ENCODE measurements around the gene SLCO4C1. TPM values are rescaled to one million over a fixed set of nuclear protein-coding genes. Genes with fewer than 3 reads are reported as not detected.

The SLCO4C1 gene
- total and polyA plus RNA-seq, 2 of the 4 experiments (the other 2 are of a cell fraction), result not detected

GRCh38 chr5:102294886-102295395 is 1.1 kb downstream of the SLCO4C1 start:
- Histone ChIP-seq H3K79me1 (ENCODE audit: low read depth in 1 of 2, low read length in 2 of 2) (no peaks in the 10 kb centered on the region), H4K91ac (ENCODE audit: insufficient read depth, low read depth, low read length) (no peak overlapping the region), H2BK15ac (ENCODE audit: low read depth, low read length) (no peak overlapping the region), H3K4me2 (ENCODE audit: low read depth, low read length) (no peak overlapping the region), H3K27ac (ENCODE audit: insufficient read depth, low read length) (no peak overlapping the region), H3K56ac (ENCODE audit: extremely low read depth, insufficient read depth, low read length) (no peak overlapping the region), H3K4me1 (ENCODE audit: control insufficient read depth, insufficient read depth, low read length) (no peaks in the 10 kb centered on the region), H4K20me1 (ENCODE audit: insufficient read depth, low read length) (no peaks in the 10 kb centered on the region), H3K36me3 (ENCODE audit: control insufficient read depth, insufficient read depth, low read length) (no peaks in the 10 kb centered on the region), H2AFZ (replicated peaks; ENCODE audit: low read length, poor library complexity) (no peak overlapping the region), H3K27me3 (ENCODE audit: control insufficient read depth, insufficient read depth, low read length) (no peaks in the 10 kb centered on the region), H3K4ac (ENCODE audit: low read depth, low read length) (no peak overlapping the region), H4K8ac (ENCODE audit: low read depth in 2 of 2, low read length in 2 of 2) (no peak overlapping the region), H2AK5ac (ENCODE audit: low read depth, low read length) (no peak overlapping the region), H3K9ac (ENCODE audit: low read depth, low read length) (no peak overlapping the region), H2BK5ac (ENCODE audit: low read depth, low read length, poor library complexity, severe bottlenecking) (no peak overlapping the region), H3K4me3 (ENCODE audit: insufficient read depth, low read depth, low read length) (no peak overlapping the region), H3K9me3 (ENCODE audit: control insufficient read depth, insufficient read depth, low read length) (peaks cover 15% of the 10 kb centered on the region), H2AK9ac (replicated peaks; ENCODE audit: low read depth, low read length, poor library complexity) (no peak overlapping the region), H4K5ac (ENCODE audit: low read depth, low read length) (no peak overlapping the region), H2BK120ac (ENCODE audit: low read depth, low read length) (no peak overlapping the region), H3K23ac (ENCODE audit: low read depth, low read length) (no peak overlapping the region), H3K9me1 (ENCODE audit: insufficient read depth, low read length) (no peaks in the 10 kb centered on the region), H3K14ac (replicated peaks; ENCODE audit: low read depth, low read length) (no peak overlapping the region), H2BK20ac (ENCODE audit: low read depth, low read length) (no peak overlapping the region), H3K18ac (ENCODE audit: low read depth, low read length) (no peak overlapping the region)
- intact Hi-C loops (cut with micrococcal nuclease), result no loop called here
- DNase-seq (no peak), ATAC-seq (ENCODE audit: low read depth) (no peak)
- BruUV-seq (replicated peaks), result no TSS peak
- CTCF ChIA-PET, result no interaction called here
- in situ Hi-C loops (cut with MboI; ENCODE audit: low sequenced_read_pairs), result no loop called here
- dilution Hi-C loops (cut with HindIII; ENCODE audit: low sequenced_read_pairs, unreplicated experiment), result no loop called here
- TF ChIP-seq RAD21 (IDR thresholded peaks at IDR 0.05; ENCODE audit: low read length) (no peak), ELK1 (IDR thresholded peaks at IDR 0.05; ENCODE audit: borderline replicate concordance, low read depth, low read length) (no peak), CHD1 (IDR thresholded peaks at IDR 0.05; ENCODE audit: low read depth, low read length) (no peak)
- POLR2A ChIA-PET (ENCODE audit: unreplicated experiment), result no interaction called here
- WGBS, 2 experiments (ENCODE audit: extremely low coverage in 2 of 2, insufficient read length in 1 of 2), result 51% methylated on average over 2 of the region's 4 CpGs; no CpG with 5 or more reads in 1 of the 2 experiments

Measured in IMR-90 (cell line).